Measurements from ENCODE around the gene SNX25.

Gene SNX25

DNA sequence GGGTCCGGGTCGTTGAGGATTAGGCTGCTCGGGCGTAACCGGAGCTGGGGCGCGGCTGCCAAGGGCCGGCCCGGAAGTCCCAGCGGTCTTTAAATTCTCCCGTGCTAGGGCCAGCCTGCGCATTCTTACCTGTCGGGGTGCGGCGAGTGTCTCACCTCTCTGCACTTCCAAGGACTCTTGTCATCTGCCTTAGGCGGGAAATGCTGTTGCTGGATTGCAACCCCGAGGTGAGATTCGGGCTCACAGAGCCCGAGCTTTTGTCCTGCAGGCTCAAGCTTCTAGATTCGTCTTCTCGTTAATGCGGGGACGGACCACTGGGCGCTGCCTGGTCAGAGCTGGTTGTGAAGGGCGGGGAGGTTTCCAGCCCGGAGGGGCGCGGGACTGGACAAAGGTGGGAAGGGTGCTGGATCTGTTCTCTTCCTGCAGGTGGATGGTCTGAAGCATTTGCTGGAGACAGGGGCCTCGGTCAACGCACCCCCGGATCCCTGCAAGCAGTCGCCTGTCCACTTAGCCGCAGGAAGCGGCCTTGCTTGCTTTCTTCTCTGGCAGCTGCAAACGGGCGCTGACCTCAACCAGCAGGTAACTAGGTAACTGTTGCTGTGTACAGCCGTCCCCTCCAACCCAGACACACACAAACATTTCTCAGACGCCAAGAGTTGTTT, 187.5 kb downstream of the SNX25 start, which contains the start of gene ANKRD37:
Gene ANKRD37, plus strand, starts transcription at position 118 of the 662 bp plus-strand sequence. Its CDS starts 83 bp downstream, at position 201.
- in situ Hi-C loops (cut with MboI; ENCODE audit: low sequenced_read_pairs) = no loop called here

GRCh38 chr4:185398618-185399017, 189.2 kb downstream of the SNX25 start:
- in situ Hi-C loops (cut with MboI; ENCODE audit: low sequenced_read_pairs) = no loop called here

DNA sequence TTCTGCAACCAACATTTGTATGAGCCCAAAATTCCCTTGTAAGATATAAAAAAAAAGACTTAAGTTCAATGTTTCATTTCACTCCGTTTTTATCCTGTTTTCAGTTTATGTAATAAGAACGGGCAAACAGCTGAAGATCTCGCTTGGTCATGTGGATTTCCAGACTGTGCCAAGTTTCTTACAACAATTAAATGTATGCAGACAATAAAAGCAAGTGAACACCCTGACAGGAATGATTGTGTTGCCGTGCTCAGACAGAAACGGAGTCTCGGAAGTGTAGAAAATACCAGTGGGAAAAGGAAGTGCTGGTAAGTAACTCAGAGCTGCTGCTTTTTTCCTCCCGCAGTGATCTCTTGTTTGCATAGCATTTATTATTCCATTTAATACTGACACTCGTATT, 190.1 kb downstream of the SNX25 start:
- in situ Hi-C loops (cut with MboI; ENCODE audit: low sequenced_read_pairs) = no loop called here

DNA sequence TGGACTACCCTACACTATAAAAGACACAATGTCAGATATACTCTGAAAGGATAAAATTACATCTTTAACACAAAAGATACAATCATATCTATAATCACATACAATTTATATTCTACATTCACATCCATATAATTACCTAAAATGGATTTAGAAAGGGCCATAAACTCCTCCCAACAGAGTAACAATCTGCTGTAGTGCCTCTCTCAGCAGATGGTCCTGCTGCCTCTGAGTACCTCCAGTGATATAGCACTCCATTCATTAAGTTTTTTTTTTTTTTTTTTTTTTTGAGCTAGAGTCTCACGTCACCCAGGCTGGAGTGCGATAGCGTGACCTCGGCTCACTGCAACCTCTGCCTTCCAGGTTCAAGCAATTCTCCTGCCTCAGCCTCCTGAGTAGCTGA, 194.6 kb downstream of the SNX25 start:
- in situ Hi-C loops (cut with MboI; ENCODE audit: low sequenced_read_pairs) = no loop called here

DNA sequence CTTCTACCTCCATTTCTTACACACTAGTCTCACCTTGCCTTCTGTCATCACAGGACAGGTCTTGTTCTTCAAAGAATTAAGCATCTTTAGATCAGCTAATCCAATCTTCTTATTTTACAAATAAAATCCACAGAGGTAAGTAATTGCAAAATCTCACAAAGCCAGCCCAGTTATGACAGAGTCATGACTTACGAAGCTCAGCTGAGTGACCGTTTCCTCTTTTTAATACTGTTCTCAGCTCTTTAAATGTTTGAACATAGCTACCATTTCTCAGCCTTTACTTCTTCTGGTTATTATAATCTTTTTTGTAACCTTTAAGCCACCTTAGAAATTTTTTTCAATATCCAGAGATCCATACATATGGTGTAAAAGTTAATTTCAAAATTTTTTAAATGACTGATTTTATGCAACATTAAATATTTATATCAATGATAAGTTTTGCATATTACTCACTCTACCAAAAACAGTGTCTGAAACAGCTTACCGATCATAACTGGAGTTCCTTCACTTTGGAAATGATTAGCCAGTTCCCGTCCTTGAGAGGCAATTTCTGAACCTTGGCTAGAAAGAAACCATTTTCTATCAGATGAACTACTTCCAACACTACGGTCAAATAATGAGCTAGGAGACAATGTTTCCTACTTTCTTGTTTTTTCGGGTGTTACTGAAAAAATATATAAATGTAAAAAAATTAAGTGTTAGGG, 196.1 kb downstream of the SNX25 start:
- in situ Hi-C loops (cut with MboI; ENCODE audit: low sequenced_read_pairs) = no loop called here

GRCh38 chr4:185408432-185408831, 199.0 kb downstream of the SNX25 start:
- in situ Hi-C loops (cut with MboI; ENCODE audit: low sequenced_read_pairs) = no loop called here

DNA sequence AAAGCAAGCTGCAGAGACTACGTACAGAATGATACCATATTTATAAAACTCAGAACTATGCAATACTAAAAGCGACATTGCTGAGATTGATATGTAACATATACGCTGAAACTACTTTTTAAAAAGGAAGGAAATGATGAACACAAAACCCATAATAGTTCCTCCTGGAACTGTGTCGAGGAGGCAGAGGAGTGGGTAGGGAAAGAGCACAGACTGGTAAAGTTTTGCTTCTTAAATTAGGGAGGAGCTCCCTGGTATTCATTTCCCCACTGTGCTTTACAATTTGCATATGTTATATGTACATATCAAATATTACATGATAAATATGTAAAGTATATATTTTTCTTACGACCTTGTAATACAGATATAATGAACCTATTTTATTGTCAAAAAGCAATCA, 202.5 kb downstream of the SNX25 start:
- in situ Hi-C loops (cut with MboI; ENCODE audit: low sequenced_read_pairs) = no loop called here

DNA sequence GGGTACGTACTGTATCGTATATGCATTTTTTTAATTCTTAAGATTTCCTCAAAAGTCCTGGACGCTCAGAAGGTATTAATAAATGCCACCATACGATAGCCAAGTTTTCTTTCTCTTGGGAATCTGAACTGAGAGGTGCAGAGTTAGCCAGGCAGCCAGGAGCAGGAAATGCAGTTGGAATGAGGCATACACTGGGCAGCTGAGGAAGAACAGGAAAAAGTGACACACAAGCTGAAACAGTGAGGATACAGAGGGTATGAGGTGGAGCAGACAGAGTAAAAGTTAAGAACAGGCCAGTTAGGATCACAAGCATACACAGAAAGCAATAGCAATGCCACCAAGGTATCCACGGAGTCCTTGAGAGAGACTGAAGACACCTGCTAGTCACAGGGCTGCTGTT, 203.0 kb downstream of the SNX25 start:
- in situ Hi-C loops (cut with MboI; ENCODE audit: low sequenced_read_pairs) = no loop called here
